SK-MEL-5 (cell line): ENCODE data around the gene PKNOX2. TPM values are rescaled to one million over a fixed set of nuclear protein-coding genes. Genes with fewer than 3 reads are reported as not detected.

Experiments
- small RNA-seq, 2 experiments: library from RNA; depleted of rRNA; stranded (forward); fragments of <200 nt; gene quantifications; one replicate each; pipeline ENCODE3, GENCODE V24; 2014
- total RNA-seq: library from RNA; depleted of rRNA; stranded (reverse); fragments of >200 nt; shearing (Covaris generic); gene quantifications from 2 replicates; pipeline ENCODE4 v1.2.3, GENCODE V29; 2014; rRNA removed

The PKNOX2 gene
- total RNA-seq, 1 experiment from 2014 or later = 1.6 TPM

Small RNA genes within 50 kb of the gene (small RNA-seq; reads per million reads assigned to genes)
- gene RNU6-321P = 0 reads per million in 2 experiments

Other genes with a start within 250 kb of the PKNOX2 start
- not detected in 2 replicates for gene HEPN1, start 245.5 kb upstream of the PKNOX2 start, total RNA-seq
- gene HEPACAM, start 228.7 kb upstream of the PKNOX2 start, total RNA-seq = not detected in 2 replicates
- 1.2 and 1.7 TPM in 2 replicates for gene CCDC15, start 210.5 kb upstream of the PKNOX2 start, total RNA-seq
- 184 TPM in 2 replicates for gene SLC37A2, start 101.4 kb upstream of the PKNOX2 start, total RNA-seq
- 26.9 and 33.8 TPM in 2 replicates for gene TMEM218, start 53.1 kb upstream of the PKNOX2 start, total RNA-seq